Measurements from ENCODE around the gene ADPRS. TPM values are rescaled to one million over a fixed set of nuclear protein-coding genes. Genes with fewer than 3 reads are reported as not detected.

ADPRS gene
- total and polyA plus RNA-seq, 9 donors = 24.9 to 30.7 (median 27.9) TPM

DNA sequence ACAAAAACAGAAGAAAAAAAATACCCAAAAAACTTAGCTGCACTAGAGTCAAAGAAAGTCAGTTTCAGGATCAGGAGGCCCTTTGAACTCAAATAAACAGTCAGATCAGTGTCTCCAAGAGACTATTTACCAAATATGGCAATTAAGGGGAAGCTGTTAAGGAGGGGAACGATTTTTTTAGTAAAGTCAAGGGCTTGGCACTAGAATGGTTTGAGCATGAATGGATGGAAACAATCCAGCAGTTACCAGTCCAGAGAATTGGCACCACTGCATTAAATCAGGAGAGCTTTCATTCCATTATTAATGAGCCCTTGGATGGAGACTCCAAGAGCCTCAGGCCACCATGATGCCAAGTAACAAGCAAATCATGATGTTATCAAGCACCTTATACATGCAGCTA lies 53.4 kb downstream of the ADPRS start:
- Histone ChIP-seq H3K4me1 (ENCODE audit: control insufficient read depth, insufficient read depth, low read length) (peaks cover 5% of the 10 kb centered on the region), H3K36me3 (ENCODE audit: control insufficient read depth, insufficient read depth, low read length) (peaks cover 30% of the 10 kb centered on the region), H3K27ac (ENCODE audit: low read length) (no peak overlapping the region), H3K27me3 (ENCODE audit: control insufficient read depth, insufficient read depth, low read length) (no peaks in the 10 kb centered on the region), H3K9me3 (replicated peaks; ENCODE audit: control insufficient read depth, low read depth, low read length) (no peaks in the 10 kb centered on the region), H3K4me3 (ENCODE audit: low read length) (no peak overlapping the region)
- no peak for DNase-seq
- WGBS (ENCODE audit: insufficient coverage) = no CpG with 5 or more reads among the region's 1 CpG

DNA sequence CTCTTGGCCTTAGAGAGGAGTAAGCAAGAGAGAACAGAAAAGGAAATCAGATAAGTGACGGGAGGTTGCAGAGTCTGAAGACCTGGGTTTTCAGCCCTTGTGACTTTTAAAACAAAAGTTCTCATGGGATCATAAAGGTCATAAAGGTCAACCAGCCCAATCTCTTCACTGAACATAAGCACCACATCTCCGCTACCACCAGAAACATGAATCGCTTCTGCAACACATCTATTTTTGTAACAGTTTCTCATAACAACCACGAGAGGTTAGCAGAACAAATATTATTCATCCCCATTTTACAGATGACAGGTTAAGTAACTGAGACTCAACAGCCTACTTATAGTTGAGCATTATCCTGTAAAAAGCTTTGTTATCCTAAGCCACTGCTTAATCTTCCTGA lies 54.7 kb downstream of the ADPRS start:
- 89% methylated on average over 3 of the region's 4 CpGs for WGBS (ENCODE audit: insufficient coverage)
- H3K4me3 ChIP-seq (ENCODE audit: low read length) = no peak overlapping the region
- no peaks in the 10 kb centered on the region for H3K9me3 ChIP-seq (replicated peaks; ENCODE audit: control insufficient read depth, low read depth, low read length)
- no peak overlapping the region for H3K27ac ChIP-seq (ENCODE audit: low read length)
- H3K27me3 ChIP-seq (ENCODE audit: control insufficient read depth, insufficient read depth, low read length) = no peaks in the 10 kb centered on the region
- H3K36me3 ChIP-seq (ENCODE audit: control insufficient read depth, insufficient read depth, low read length) = peaks cover 17% of the 10 kb centered on the region
- peaks cover 6% of the 10 kb centered on the region for H3K4me1 ChIP-seq (ENCODE audit: control insufficient read depth, insufficient read depth, low read length)
- DNase-seq = no peak

Other genes starting within 250 kb of the ADPRS start
- 7.0 TPM for gene AGO1, start 205.7 kb upstream of the ADPRS start, total RNA-seq
- gene AGO1, start 205.7 kb upstream of the ADPRS start, polyA plus RNA-seq (ENCODE audit: insufficient read depth in 1 of 8, insufficient read length in 8 of 8, low replicate concordance in 1 of 8) = 10 to 100 TPM in 3 of 8 donors, 1 to 10 TPM in 5; 7.0 to 11.9 (median 9.1) TPM
- gene AGO3, start 157.8 kb upstream of the ADPRS start, total RNA-seq = 25.9 TPM
- gene AGO3, start 157.8 kb upstream of the ADPRS start, polyA plus RNA-seq (ENCODE audit: insufficient read depth in 1 of 8, insufficient read length in 8 of 8, low replicate concordance in 1 of 8) = 10 to 100 TPM in 2 of 8 donors, 1 to 10 TPM in 6; 5.6 to 12.3 (median 9.3) TPM
- gene TEKT2, start 4.8 kb upstream of the ADPRS start, total RNA-seq = 0.53 TPM
- gene TEKT2, start 4.8 kb upstream of the ADPRS start, polyA plus RNA-seq (ENCODE audit: insufficient read depth in 1 of 8, insufficient read length in 8 of 8, low replicate concordance in 1 of 8) = 1 to 10 TPM in 1 of 8 donors, under 1 TPM in 7; 0.36 to 1.4 (median 0.56) TPM
- 35.7 TPM for gene COL8A2, start 36.3 kb downstream of the ADPRS start, total RNA-seq
- gene COL8A2, start 36.3 kb downstream of the ADPRS start, polyA plus RNA-seq (ENCODE audit: insufficient read depth in 1 of 8, insufficient read length in 8 of 8, low replicate concordance in 1 of 8) = 10 to 100 TPM in 4 of 8 donors, 1 to 10 TPM in 4; 4.3 to 37.4 (median 12.8) TPM
- 42.1 TPM for gene TRAPPC3, start 60.6 kb downstream of the ADPRS start, total RNA-seq
- 10 to 100 TPM; 32.4 to 41.9 (median 35.8) TPM for gene TRAPPC3, start 60.6 kb downstream of the ADPRS start, polyA plus RNA-seq (ENCODE audit: insufficient read depth in 1 of 8, insufficient read length in 8 of 8, low replicate concordance in 1 of 8)
- gene MAP7D1, start 67.3 kb downstream of the ADPRS start, total RNA-seq = 72.8 TPM
- 100 to 1,000 TPM; 133 to 197 (median 170) TPM for gene MAP7D1, start 67.3 kb downstream of the ADPRS start, polyA plus RNA-seq (ENCODE audit: insufficient read depth in 1 of 8, insufficient read length in 8 of 8, low replicate concordance in 1 of 8)
- gene THRAP3, start 135.6 kb downstream of the ADPRS start, total RNA-seq = 55.6 TPM
- 100 to 1,000 TPM in 2 of 8 donors, 10 to 100 TPM in 6; 73.3 to 111 (median 92.7) TPM for gene THRAP3, start 135.6 kb downstream of the ADPRS start, polyA plus RNA-seq (ENCODE audit: insufficient read depth in 1 of 8, insufficient read length in 8 of 8, low replicate concordance in 1 of 8)
- 2.3 TPM for gene SH3D21, start 217.5 kb downstream of the ADPRS start, total RNA-seq
- 1 to 10 TPM; 2.5 to 5.9 (median 3.5) TPM for gene SH3D21, start 217.5 kb downstream of the ADPRS start, polyA plus RNA-seq (ENCODE audit: insufficient read depth in 1 of 8, insufficient read length in 8 of 8, low replicate concordance in 1 of 8)
- 58.3 TPM for gene EVA1B, start 234.8 kb downstream of the ADPRS start, total RNA-seq
- gene EVA1B, start 234.8 kb downstream of the ADPRS start, polyA plus RNA-seq (ENCODE audit: insufficient read depth in 1 of 8, insufficient read length in 8 of 8, low replicate concordance in 1 of 8) = 10 to 100 TPM; 28.5 to 55.7 (median 45.5) TPM

Measured in muscle of leg (tissue), 11 donors.